ENCODE results near the gene MITF. TPM values are rescaled to one million over a fixed set of nuclear protein-coding genes. Genes with fewer than 3 reads are reported as not detected.
A peak's percentile ranks its signal among the peaks of the same experiment; 100 is the strongest.
"Not testable (repeated sequence)": the region's sequence is repeated elsewhere in the genome, so short reads cannot be mapped to it uniquely, and the experiment has no call there.

Gene MITF
- total RNA-seq, 1 donor from 2014 or later, result 1.6 TPM

DNA sequence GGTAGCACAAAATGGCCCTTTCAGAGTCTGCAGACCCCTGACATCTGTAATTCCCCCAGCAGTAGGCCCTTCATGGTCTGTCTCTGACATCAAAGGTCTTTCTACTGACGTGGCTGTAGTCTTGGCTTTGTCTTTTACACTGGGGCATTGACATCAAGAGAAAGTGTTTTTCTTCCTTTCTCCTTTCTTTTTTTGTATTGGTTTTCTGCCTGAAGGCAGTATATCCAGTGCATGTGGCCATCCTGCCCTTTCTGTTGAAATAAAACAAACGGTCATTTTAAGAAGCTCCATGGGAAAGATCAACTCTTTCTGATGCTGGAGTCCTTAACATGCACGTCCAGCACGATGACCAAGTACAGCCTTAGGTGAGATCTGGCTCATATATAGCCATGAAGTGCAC is 153.4 kb downstream of the MITF start:
- DNase-seq (ENCODE audit: low spot score in 2 of 2), result no peak
- no peak for FAIRE-seq

DNA sequence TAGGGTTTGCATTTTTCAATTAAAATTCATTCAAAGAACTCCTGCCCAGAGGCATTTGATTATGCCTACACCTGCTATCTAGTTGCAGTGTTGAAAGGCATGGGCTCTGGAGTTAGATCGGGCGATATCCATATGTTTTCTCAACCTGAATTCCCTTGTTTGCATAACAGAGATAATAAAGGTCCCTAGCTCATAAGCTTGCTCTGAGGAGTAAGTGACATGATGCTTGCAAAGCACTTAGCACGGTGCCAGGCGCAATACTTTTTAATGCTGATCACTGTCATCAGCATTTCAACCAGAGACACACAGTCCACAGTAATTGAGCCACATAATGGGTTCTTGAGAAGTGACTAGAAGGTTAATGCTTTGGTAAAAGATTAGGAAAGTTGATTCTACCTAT is 154.0 kb downstream of the MITF start:
- DNase-seq (ENCODE audit: low spot score in 2 of 2) (no peak), FAIRE-seq (no peak)

DNA sequence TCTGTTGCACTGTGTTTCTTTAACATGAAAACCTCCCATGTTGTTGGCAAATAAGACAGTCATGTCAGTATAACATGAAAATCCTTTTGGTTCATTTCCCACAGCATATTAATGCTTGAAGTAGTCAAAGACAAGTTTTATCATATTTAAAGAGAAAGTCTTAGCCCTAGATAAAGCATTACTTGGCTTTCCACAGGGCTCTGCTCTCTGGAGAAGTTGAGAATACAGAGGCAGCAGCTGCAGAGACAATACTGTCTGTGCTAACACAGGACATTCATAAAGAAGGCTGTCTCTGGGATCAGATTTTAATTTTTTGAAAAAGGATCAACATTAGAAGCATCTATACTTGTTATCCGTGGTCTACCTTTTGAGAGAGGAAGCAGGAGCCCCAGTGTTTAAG is 156.8 kb downstream of the MITF start:
- FAIRE-seq (no peak), DNase-seq (ENCODE audit: low spot score in 2 of 2) (no peak)

DNA sequence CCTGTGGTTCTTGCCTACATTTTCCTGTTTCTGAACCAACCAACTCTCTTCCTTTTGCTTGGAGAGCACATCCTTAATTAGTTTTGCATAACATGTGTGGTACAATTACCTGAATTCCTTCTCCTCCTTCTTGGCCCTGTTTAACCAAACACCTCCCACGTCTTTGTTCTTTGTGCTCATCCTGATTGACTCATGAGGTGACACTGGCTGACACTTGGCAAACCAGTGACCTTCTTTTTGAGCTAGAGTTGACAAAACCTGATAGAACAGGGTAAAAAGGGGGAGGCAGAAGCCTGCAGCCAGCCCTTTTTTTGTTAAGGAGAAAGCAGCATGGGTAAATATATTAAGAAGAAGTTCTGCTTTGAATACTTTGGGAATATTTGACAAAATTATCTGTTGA is 161.1 kb downstream of the MITF start:
- FAIRE-seq, result no peak

DNA sequence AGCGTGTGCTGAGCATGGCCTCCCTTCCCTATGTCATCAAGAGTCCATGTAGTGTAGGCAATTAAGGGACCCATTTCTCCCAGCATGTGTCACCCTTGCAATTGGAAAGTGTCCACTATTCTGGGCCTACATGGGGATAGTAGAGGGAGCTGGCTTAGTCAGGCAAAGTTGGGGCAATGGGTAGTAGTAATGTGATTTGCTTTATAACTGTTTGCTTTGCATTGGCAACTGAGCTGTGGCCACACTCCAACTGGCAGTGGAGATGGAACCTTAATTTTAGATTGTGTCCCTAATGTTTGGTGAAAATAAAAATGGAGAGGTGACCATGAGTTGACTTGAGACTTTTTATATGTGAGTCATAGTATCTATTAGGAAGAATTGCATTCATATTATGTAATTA is 162.5 kb downstream of the MITF start:
- FAIRE-seq (no peak), DNase-seq (ENCODE audit: low spot score in 2 of 2) (no peak)

More for the DNA sequence above, 161.1 kb downstream of the MITF start:
- no peak for DNase-seq (ENCODE audit: low spot score in 2 of 2)

DNA sequence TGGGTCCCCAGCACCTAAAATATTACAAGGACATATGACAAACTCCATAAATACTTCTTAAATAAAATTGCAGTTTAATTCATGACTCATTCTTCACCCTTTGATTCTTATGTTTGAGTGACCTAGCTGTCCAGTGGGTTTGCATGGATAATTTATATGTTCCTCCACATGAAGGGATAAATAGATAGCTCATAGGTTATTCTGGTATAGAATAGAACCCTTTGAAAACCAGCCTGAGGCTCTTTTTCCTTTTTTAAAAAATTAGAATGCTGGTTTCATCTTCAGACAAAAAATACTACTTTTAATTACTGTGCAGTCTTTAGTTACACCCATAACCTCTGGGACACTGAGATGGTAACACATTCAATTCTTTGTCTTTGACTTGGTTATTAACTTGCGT is 163.1 kb downstream of the MITF start:
- DNase-seq (ENCODE audit: low spot score in 2 of 2) (no peak), FAIRE-seq (no peak)

DNA sequence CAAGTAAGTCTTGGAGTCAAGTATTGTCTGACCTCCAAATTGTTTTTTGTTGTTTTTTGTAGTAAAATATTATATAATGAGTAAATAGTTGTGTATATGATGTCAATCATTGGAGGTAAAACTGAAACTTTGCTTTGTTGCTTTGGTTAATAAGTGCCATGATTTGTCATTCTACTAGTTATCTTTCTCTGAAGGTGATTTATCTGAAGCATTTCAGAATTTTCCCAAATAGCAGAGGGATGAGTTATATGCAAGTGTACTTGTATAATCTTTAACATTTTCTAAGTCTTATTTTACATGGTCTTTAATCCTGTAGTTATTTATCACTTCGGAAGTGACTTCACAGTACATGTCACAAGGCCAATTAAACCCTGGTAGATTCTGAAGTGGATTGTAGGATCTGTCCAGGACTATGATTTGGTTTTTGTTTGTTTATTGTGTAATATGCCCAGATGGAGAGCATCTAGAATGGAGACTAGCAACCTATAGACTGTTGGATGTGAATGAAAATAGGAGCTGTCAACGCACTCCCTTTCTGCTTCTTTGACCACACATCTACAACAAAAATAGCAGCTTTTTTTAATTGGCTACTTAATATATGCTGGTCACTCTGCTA is 167.2 kb downstream of the MITF start:
- no peak for DNase-seq (ENCODE audit: low spot score in 2 of 2)
- no peak for FAIRE-seq

DNA sequence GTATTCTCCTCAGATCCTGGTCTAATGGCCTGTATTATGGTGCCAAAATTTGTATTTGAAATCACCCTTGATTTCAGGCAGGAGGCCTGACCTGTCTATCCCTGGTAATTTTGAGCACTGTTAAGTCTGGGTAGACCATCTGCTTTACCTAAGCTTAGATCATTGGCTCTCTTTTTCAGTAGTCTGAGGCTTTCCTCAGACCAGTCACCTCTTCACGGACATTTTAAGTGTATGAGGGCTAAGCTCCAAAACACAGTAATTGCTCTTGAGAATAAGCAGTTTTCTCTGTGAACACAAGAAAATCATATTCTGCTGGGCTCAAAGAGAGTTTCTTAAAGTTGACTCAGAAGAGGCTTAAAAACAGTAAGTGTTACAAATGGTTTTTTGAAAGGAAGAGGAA is 168.3 kb downstream of the MITF start:
- FAIRE-seq (no peak), DNase-seq (ENCODE audit: low spot score in 2 of 2) (no peak)

DNA sequence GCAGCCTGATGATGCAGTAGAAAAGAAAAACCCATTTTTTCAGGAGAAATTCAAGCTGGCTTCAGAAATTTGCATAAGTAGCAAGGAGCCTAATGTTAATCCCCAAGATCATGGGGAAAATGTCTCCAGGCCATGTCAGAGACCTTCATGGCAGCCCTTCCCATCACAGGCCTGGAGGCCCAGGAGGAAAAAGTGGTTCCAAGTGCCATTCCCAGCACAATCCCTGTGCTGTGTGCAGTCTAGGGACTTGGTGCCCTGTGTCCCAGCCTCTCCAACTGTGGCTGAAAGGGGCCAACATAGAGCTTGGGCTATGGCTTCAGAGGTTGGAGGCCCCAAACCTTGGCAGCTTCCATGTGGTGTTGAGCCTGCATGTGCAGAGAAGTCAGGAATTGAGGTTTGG is 170.6 kb downstream of the MITF start:
- not testable (repeated sequence) for FAIRE-seq

DNA sequence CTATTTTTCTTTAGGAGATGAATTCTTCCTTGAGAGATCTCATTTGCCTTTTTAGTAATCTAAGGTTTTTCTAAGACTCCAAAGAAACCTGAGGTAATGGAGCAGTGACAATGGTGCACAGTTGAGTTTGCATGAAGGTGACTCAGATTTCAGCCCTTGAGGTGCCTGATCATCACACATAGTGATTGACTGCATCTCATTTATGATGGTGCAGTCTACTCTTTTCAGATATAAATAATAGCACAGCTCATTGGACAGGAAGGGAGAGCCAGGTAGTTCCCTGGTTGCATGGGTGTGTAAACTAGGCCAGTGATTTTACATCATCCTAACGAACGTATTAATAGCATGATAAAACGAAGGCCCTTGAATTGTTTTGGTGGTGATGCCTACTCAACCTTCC is 174.2 kb downstream of the MITF start:
- no peak for FAIRE-seq
- DNase-seq (ENCODE audit: low spot score in 2 of 2), result no peak

More for the DNA sequence above, 170.6 kb downstream of the MITF start:
- not testable (repeated sequence) for DNase-seq (ENCODE audit: low spot score in 2 of 2)

DNA sequence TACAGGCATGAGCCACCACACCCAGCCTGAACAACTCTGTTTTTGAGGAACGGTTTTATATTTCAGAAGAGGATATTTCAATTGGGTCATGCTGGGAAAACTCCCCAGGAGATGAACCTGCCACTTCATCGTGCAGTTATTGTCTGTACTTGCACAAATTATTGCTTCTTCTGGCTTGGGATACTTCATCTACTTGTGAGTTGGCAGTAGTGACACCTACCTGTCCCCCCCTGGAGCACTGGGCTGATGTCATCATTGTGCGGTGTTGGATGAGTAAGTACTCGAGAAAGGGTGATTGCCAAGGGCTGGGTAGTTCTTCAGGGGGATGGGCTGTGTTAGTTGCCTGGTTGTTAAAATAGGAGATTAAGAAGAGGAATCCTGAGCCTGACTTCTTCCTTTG is 175.1 kb downstream of the MITF start:
- DNase-seq (ENCODE audit: low spot score in 2 of 2) (no peak), FAIRE-seq (no peak)

DNA sequence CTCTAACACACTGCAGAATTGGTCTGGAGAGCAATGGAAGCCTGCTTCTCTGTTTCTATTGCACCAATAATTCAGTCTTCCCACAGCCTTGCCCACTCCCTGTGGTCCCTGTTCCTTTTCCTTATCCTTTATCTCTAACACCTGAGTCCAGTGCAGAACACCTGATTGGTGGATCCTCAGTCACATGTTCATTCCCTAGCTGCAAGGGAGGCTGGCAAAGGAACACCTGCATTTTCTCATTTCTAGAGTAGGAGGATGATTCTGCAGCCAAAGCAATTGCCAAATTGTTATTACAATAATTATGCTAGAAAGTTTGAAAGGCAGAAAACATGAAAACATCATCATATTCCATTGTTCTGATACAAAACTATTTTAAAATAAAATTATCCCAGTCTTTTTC is 176.5 kb downstream of the MITF start:
- no peak for FAIRE-seq
- DNase-seq (ENCODE audit: low spot score in 2 of 2), result no peak

DNA sequence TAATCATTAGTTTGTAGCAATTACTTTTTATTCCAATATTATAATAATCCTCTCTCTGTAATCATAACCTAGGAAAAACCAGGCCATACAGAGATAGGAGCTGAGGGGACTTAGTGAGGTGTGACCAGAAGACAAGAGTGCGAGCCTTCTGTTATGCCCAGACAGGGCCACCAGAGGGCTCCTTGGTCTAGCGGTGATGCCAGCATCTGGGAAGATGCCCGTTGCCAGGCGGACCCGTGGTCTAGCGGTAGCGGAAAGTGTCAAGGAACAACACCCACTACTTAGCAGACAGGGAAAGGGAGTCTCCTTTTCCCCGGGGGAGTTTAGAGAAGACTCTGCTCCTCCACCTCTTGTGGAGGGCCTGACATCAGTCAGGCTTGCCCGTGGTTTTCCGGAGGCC is 180.7 kb downstream of the MITF start:
- DNase-seq (ENCODE audit: low spot score in 2 of 2); FAIRE-seq: not testable (repeated sequence)

DNA sequence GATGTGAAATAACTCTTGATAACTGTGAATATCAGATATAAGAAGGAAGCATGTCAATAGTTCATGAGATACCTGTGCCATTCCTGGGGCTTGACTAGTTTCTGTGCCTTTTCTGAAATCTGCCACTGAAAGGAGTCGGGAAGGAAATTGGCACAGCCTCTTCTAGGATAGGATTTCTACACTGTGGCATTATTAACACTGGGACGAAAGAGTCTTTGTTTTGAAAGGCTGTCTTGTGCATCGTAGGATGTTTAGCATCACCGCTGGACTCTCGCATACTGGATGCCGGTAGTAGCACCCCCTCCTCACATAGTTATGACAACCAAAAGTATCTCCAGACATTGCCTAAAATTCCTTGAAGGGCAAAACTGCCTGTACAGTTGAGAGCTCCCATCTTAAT is 182.4 kb downstream of the MITF start:
- DNase-seq (ENCODE audit: low spot score in 2 of 2) (no peak), FAIRE-seq (no peak)

DNA sequence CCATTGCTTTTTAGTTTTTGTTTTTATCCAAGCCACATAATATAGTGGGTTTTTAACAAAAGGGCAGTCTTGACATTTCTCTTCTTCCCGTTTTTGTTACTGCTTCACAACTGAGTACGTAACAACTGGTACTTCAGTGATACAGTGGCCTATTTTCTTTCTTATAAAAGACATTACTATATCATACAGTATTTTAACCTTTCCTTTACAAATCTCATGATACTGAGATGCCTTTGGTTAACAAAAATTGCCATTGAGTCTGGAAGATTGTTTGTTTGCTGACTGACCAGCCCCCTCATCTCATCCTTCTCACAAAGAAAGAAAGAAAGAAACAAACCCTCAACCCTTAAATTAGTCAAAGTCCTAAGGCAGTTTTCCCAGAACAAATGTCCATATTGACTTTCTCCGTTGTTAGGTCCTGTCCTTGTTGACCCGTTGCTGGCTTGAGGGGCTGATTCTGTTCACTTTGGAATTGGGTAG is 183.3 kb downstream of the MITF start:
- DNase-seq (ENCODE audit: low spot score in 2 of 2) (no peak), FAIRE-seq (no peak)

DNA sequence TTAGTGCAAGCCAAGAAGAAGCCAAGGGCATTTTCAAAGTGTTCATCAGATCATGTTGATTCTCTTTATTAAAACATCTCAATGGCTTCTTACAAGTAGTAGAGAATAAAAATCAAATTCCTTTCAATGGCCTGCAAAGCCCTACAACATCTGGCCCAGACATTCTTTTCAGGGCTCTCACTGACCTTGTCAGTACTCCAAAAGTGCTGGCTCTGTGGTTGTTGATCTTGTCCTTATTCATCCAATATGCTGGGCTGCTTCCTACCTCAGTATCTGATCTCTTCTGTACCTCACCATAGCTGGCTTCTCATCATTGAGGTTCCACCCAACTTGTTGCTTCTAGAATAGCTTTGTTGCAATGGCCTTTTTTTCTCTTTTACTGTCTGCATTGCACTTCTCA is 186.2 kb downstream of the MITF start:
- DNase-seq (ENCODE audit: low spot score in 2 of 2) (no peak), FAIRE-seq (no peak)

DNA sequence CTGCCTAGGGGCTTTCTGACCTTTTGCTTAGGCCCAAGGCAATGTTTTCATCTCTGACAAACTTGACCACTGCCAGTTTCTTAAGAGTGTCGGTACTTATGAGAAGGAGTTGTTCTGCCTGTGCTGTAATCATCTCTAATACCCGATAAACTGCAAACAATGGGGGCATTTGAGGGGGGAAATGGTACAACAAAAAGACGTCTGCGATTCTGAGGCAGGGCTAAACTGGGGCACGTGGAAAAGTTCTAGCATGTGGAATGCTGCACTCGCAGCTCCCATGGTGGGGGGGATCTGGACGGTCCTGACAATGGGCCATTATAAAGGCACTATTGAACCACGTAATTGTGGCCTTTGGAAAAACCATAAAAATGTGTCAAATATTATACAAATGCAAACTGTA is 187.1 kb downstream of the MITF start:
- no peak for FAIRE-seq
- DNase-seq (ENCODE audit: low spot score in 2 of 2), result no peak

DNA sequence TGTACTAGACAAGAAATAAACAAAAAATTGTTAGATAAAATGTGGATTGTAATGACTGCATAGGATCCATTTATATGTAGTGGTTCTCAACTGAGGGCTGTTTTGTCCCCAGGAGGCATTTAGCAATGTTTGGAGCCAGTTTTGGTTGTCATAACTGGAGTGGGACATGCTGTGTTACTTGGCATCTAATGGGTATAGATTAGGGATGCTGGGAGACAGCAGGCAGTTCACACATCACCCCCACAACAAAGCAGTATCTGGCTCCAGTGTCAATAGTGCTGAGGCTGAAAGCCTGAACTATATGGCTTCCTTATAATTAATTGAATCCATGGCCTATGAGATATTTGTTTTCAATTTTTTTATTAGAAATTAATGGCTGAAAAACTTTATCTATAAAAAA is 188.3 kb downstream of the MITF start:
- no peak for DNase-seq (ENCODE audit: low spot score in 2 of 2)
- FAIRE-seq, result no peak

DNA sequence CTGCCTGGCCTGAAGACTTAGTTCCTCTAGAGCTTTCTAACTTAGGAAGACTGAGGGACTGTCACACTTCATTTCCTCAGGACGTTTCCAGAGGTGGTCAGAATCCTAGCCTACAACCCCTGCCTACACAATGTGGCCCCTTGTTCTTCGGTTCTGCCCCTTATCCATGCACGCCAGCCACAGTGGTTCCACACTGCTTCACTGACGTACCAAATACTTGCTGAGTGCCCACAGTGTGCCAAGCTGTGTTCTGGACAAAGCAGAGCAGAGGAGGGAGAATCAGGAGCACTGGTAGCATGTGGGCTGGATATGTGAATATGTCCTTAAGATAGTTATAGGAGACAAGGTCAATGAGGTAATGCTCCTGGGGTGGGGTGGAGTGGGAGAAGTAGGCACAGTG is 189.8 kb downstream of the MITF start:
- DNase-seq (ENCODE audit: low spot score in 2 of 2) (no peak), FAIRE-seq (no peak)

DNA sequence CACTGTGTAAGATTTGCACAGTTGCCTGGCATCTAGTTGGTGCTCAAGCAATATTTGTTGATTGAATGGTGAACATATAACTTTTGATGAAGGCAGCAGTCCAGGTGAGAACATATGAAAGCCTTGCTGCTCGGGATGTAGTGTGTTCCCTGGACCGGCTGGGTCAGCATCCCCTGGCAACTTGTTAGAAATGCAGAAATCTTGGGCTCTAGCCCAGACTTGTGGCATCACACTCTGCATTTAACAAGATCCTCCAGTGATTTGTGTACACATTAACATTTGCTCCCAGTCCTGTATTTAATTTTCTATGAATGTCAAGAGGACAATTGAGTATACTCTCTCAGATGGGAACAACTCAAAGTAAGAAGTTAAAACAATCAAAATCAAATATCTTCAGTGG is 191.3 kb downstream of the MITF start:
- peak; percentile 47 for FAIRE-seq
- DNase-seq (ENCODE audit: low spot score in 2 of 2), result no peak

DNA sequence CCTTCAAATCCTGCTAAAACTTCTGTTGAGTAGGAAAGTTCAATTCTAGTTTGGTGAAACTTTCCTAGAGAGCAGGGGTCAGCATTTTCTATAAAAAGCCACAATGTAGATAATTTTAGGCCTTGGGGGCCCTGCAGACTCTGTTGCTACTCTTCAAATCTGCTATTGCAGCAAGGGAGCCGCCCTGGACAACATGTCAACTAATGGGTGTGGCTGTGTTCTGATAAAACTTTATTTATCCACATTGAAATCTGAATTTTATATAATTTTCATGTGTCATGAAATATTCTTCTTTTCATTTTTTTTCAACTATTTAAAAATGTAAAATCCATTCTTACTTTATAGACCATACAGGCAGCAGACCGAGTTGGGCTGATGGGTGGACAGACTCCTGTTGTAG is 192.8 kb downstream of the MITF start:
- FAIRE-seq (no peak), DNase-seq (ENCODE audit: low spot score in 2 of 2) (no peak)

DNA sequence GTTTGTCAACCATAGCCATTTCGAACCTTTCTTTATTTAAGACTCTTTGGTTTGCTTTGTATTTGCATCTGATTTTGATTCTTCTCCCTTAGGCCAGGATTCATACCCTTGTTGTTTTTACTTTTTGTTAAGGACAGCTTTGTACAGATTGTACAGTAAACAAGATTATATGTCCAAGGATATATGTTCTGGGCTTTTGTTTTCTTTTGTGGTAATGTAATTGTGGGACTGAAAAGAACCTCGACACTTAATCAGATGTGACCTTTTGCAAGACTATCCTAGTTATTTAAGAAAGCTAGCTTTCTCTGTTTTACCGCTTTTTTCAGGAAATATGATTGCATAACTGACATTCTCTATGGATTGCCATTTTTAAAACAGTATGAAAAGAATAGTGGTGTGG is 193.2 kb downstream of the MITF start:
- DNase-seq (ENCODE audit: low spot score in 2 of 2) (no peak), FAIRE-seq (no peak)

DNA sequence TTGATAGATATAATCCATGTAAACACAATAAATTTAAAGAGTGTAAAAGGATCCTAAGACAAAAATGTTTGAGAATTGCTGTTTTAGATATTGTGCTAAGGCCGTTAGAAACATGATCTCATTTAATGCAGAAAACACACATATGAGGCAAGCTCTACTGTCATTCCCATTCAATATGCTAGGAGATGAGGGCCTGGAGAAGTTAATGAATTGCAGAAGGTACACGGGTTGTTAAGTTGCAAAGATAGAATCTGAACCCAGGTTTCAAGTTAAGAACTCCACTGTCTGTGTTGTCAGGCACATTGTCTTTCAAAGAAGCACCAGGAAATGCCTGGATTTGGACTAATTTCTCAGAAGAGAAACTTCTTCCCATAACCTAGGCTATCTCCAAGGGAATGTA is 195.1 kb downstream of the MITF start:
- DNase-seq (ENCODE audit: low spot score in 2 of 2) (no peak), FAIRE-seq (no peak)
